ENCODE data around the gene TLK1.

The TLK1 gene

GRCh38 chr2:170991398-170992182 lies 169.1 kb downstream of the TLK1 start:
- ChIA-PET POLR2A (no interaction called here), CTCF (interaction anchor here (1.3 to 1.7 kb wide), 2 partner anchors 168 to 425 kb away, joined by 3 to 9 read pairs; no protein-coding TSS in a partner anchor)
- TF ChIP-seq CTCF (IDR thresholded peaks at IDR 0.05; ENCODE audit: insufficient read depth, low read length, missing control alignments), result peak; percentile 8
- no peak overlapping the region for H3K4me3 ChIP-seq (ENCODE audit: low read depth, low read length)
- DNase-seq (ENCODE audit: low read depth, low spot score), result no peak

- POLR2A ChIA-PET, result no interaction called here
- no peak overlapping the region for H3K4me3 ChIP-seq (ENCODE audit: low read depth, low read length)
- no peak for DNase-seq (ENCODE audit: low read depth, low spot score)
- CTCF ChIA-PET, result interaction anchor here (1.9 kb wide), 1 partner anchor 430 kb away, joined by 5 read pairs; no protein-coding TSS in a partner anchor
- no peak for TF ChIP-seq CTCF (IDR thresholded peaks at IDR 0.05; ENCODE audit: insufficient read depth, low read length, missing control alignments)
Measured at GRCh38 chr2:170986566-170987258, 174.0 kb downstream of the TLK1 start.

GRCh38 chr2:170985407-170985806 lies 175.3 kb downstream of the TLK1 start:
- ChIA-PET CTCF (interaction anchor here (1.9 kb wide), 1 partner anchor 431 kb away, joined by 5 read pairs; no protein-coding TSS in a partner anchor), POLR2A (no interaction called here)
- no peak overlapping the region for H3K4me3 ChIP-seq (ENCODE audit: low read depth, low read length)
- no peak for TF ChIP-seq CTCF (IDR thresholded peaks at IDR 0.05; ENCODE audit: insufficient read depth, low read length, missing control alignments)
- no peak for DNase-seq (ENCODE audit: low read depth, low spot score)

GRCh38 chr2:170984079-170984478 lies 176.6 kb downstream of the TLK1 start:
- TF ChIP-seq CTCF (IDR thresholded peaks at IDR 0.05; ENCODE audit: insufficient read depth, low read length, missing control alignments), result no peak
- CTCF ChIA-PET, result interaction anchor here (1.2 to 2.0 kb wide), 2 partner anchors 11 to 432 kb away, joined by 6 to 7 read pairs; no protein-coding TSS in a partner anchor
- POLR2A ChIA-PET, result no interaction called here
- no peak overlapping the region for H3K4me3 ChIP-seq (ENCODE audit: low read depth, low read length)
- no peak for DNase-seq (ENCODE audit: low read depth, low spot score)

GRCh38 chr2:170975943-170976270 lies 184.8 kb downstream of the TLK1 start:
- CTCF ChIA-PET, result interaction anchor here (1.5 to 2.0 kb wide), 2 partner anchors 184 to 440 kb away, joined by 6 to 13 read pairs; partner anchors contain the start of gene TLK1
- TF ChIP-seq CTCF (IDR thresholded peaks at IDR 0.05; ENCODE audit: insufficient read depth, low read length, missing control alignments), result no peak
- H3K4me3 ChIP-seq (ENCODE audit: low read depth, low read length), result no peak overlapping the region
- no peak for DNase-seq (ENCODE audit: low read depth, low spot score)
- POLR2A ChIA-PET, result no interaction called here
